Measurements from ENCODE around the gene RBM39. TPM values are rescaled to one million over a fixed set of nuclear protein-coding genes. Genes with fewer than 3 reads are reported as not detected.

The RBM39 gene
- total and polyA plus RNA-seq, 7 donors, result 93.0 to 171 (median 136) TPM

GRCh38 chr20:35731469-35731788, 10.6 kb downstream of the RBM39 start:
- ATAC-seq (no peak), DNase-seq (no peak)
- Histone ChIP-seq H3K9me3 (no peaks in the 10 kb centered on the region), H3K27ac (no peak overlapping the region), H3K36me3 (ENCODE audit: insufficient read depth in 1 of 2, low read depth in 1 of 2) (peaks cover 11 to 100% of the 10 kb centered on the region in 2 donors), H3K4me3 (peak overlapping the region; percentile 8), H3K4me1 (peaks cover 65% of the 10 kb centered on the region), H3K27me3 (ENCODE audit: insufficient read depth in 3 of 3, low read length in 2 of 3) (no peaks in the 10 kb centered on the region)
- TF ChIP-seq CTCF (IDR thresholded peaks at IDR 0.05), result no peak
- 53 to 63% (median 56%) methylated on average over 2 of the region's 2 CpGs for WGBS, 3 donors
- intact Hi-C loops (cut with DNase I), result no loop called here

GRCh38 chr20:35730583-35731468, 11.2 kb downstream of the RBM39 start:
- no peak for DNase-seq
- TF ChIP-seq CTCF (IDR thresholded peaks at IDR 0.05), result no peak
- peaks cover 59% of the 10 kb centered on the region for H3K4me1 ChIP-seq
- H3K27me3 ChIP-seq (ENCODE audit: insufficient read depth in 3 of 3, low read length in 2 of 3), result no peaks in the 10 kb centered on the region
- intact Hi-C loops (cut with DNase I), result no loop called here
- 43 to 59% (median 44%) methylated on average over 4 of the region's 4 CpGs for WGBS, 3 donors
- H3K4me3 ChIP-seq, result peak overlapping the region; percentile 8
- no peaks in the 10 kb centered on the region for H3K9me3 ChIP-seq
- peak overlapping the region; percentile 5 for H3K27ac ChIP-seq
- peaks cover 11 to 100% of the 10 kb centered on the region in 2 donors for H3K36me3 ChIP-seq (ENCODE audit: insufficient read depth in 1 of 2, low read depth in 1 of 2)
- no peak for ATAC-seq

- H3K4me3 ChIP-seq, result no peak overlapping the region
- H3K9me3 ChIP-seq, result no peaks in the 10 kb centered on the region
- H3K27me3 ChIP-seq (ENCODE audit: insufficient read depth in 3 of 3, low read length in 2 of 3), result no peaks in the 10 kb centered on the region
- ATAC-seq, result no peak
- no peak overlapping the region for H3K27ac ChIP-seq
- H3K36me3 ChIP-seq (ENCODE audit: insufficient read depth in 1 of 2, low read depth in 1 of 2), result peaks cover 16 to 100% of the 10 kb centered on the region in 2 donors
- 68 to 93% (median 75%) methylated on average over 2 of the region's 2 CpGs for WGBS, 3 donors
- peaks cover 54% of the 10 kb centered on the region for H3K4me1 ChIP-seq
- DNase-seq, result no peak
- intact Hi-C loops (cut with DNase I), result no loop called here
- no peak for TF ChIP-seq CTCF (IDR thresholded peaks at IDR 0.05)
These were observed 12.1 kb downstream of the RBM39 start for GRCh38 chr20:35729836-35730582.

- intact Hi-C loops (cut with DNase I), result no loop called here
- WGBS, 3 donors, result 74 to 82% (median 75%) methylated on average over 7 of the region's 7 CpGs
- Histone ChIP-seq H3K9me3 (no peaks in the 10 kb centered on the region), H3K27ac (no peak overlapping the region), H3K4me3 (no peak overlapping the region), H3K27me3 (ENCODE audit: insufficient read depth in 3 of 3, low read length in 2 of 3) (no peaks in the 10 kb centered on the region), H3K4me1 (peaks cover 50% of the 10 kb centered on the region), H3K36me3 (ENCODE audit: insufficient read depth in 1 of 2, low read depth in 1 of 2) (peaks cover 15 to 100% of the 10 kb centered on the region in 2 donors)
- no peak for TF ChIP-seq CTCF (IDR thresholded peaks at IDR 0.05)
- DNase-seq, result no peak
- ATAC-seq, result no peak
These were observed 12.7 kb downstream of the RBM39 start for GRCh38 chr20:35729283-35729807.
